SH-SY5Y (cell line): ENCODE data around the gene TRIM49.
"Not testable (repeated sequence)": the region's sequence is repeated elsewhere in the genome, so short reads cannot be mapped to it uniquely, and the experiment has no call there.

Experiments
- GATA2 ChIP-seq: IDR thresholded peaks from 2 replicates; pipeline ENCODE4 v1.6.1; 2011; ENCODE audit warnings: mild to moderate bottlenecking, low read depth, low read length
- GATA3 ChIP-seq: IDR thresholded peaks from 2 replicates; pipeline ENCODE4 v1.6.1; 2011; ENCODE audit warnings: low read depth, mild to moderate bottlenecking, low read length, moderate library complexity

TRIM49 gene, protein sequence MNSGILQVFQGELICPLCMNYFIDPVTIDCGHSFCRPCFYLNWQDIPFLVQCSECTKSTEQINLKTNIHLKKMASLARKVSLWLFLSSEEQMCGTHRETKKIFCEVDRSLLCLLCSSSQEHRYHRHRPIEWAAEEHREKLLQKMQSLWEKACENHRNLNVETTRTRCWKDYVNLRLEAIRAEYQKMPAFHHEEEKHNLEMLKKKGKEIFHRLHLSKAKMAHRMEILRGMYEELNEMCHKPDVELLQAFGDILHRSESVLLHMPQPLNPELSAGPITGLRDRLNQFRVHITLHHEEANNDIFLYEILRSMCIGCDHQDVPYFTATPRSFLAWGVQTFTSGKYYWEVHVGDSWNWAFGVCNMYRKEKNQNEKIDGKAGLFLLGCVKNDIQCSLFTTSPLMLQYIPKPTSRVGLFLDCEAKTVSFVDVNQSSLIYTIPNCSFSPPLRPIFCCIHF

DNA sequence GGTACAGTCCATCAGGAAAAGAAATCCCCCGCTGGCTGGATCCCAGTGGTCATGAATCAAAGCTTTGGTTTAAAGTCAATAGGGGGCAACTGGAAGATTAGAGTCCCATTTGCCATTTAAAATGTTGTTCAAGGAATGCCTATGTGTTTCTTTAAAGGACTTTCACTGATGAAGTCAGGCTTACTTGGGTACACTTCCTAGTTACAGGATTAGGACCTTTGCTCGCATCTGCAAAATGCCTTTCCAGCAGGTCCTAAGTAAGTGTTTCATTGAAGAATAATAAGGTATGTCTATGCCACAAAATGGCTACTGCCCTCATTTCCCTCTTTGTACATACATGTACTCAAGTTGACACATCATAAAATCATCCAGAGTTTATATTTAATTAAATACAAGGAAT is at the start of gene TRIM49:
TRIM49 (minus strand) TSS at position 101 of the 400 bp plus-strand sequence. CDS start 4,106 bp downstream, outside the sequence.
- not testable (repeated sequence) for TF ChIP-seq GATA3, GATA2

DNA sequence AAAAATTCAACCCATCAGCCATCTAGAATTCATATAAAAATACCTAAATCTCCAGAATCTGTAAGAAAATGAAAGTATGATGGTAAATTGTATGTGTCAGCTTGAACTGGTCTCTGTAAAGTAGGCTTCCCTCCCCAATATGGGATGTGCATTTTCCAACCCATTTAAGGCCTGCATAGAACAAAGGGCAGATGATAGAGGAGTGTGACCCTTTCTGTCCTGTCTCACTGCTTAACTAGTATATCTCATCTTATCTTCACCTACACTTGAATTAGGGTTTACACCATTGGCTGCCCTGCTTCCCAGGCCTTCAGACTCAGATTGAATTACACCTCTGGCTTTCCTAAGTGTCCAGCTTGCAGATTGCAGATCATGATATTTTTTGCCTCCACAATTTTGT is 57.6 kb downstream of the TRIM49 start:
- TF ChIP-seq GATA2: peak; percentile 17; the same call in 1 of the 2 replicates
